Right forelimb (tissue), 1 donor: ENCODE measurements around the gene FGF3.

ENCODE experiments used
- DNase-seq: peaks from one replicate; pipeline ENCODE4 v3.0.0-alpha.2; 2018

FGF3 gene

GRCh38 chr11:69822676-69823494 is 3.7 kb upstream of the FGF3 start:
- no peak for DNase-seq

DNA sequence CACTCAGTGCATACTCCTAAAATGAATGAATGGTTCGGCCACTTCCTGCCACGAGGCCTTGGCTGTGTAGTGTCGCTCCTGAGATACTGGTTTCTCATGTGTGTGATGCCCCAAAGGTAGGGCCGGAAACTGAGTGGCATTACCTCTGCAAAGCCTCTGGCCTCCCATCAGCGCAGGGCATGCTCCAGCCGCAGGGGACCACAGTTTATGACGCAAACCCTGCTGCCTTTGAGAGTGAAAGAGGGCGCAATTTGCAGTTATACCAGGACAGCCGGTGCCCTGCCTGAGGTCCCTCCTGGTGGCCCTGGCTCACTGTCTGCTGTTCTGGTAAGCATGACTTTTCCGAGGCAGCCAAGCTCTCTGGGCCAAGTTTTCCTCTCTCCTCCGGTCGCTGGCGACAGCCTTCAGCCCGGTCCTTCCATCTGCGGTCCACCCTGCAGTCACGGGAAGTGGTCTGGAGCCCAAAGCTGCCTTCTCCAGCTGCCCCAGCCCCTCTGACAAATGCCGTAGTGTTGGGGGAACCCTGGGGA is 2.4 kb upstream of the FGF3 start:
- DNase-seq = no peak

DNA sequence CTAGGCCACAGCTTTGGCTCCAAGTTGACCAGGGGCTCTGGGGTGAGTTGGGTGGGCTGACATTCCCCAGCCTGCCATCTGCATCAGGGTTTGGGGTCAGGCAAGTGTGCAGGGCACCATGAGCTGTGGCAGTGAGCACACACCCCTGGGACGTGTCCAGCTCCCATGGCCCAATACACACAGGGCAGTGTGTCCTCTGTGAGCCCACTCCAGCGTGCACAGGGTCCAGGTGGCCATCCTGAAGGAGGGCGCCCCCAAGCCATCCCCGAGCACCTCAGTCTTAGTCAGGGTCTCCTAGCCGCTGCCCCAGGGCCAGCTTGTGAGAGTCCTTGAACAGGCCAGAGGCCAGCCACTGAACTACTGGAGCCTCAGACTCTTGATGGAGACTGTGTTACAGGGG is 1.2 kb upstream of the FGF3 start:
- no peak for DNase-seq

DNA sequence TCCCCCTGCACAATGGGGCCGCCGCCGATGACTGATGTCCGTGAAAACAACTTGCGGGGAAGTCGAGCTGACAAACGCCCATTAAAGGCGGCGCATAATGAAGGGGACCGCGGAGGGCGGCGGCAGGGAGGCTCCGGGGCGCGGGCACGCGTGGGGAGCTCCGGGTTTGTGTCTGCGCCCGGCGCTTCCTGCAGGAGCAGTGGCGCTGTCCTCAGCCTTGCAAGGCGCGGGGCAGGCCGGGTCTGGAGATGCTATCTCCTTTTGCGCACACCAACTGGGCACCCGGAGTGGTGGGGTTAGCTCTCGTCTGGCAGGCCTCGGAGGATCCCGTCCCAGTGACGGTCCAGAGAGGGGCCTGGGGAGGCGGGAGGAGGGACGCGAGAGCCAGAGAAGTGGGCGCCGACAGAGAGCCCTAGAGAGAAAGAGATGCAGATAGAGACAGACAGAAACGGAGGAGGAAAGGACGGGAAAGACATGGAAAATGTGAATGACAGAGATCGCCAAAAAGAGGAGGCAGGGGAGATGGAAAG is 390 bp upstream of the FGF3 start:
- DNase-seq = no peak

GRCh38 chr11:69818231-69818602 is 999 bp downstream of the FGF3 start:
- no peak for DNase-seq

DNA sequence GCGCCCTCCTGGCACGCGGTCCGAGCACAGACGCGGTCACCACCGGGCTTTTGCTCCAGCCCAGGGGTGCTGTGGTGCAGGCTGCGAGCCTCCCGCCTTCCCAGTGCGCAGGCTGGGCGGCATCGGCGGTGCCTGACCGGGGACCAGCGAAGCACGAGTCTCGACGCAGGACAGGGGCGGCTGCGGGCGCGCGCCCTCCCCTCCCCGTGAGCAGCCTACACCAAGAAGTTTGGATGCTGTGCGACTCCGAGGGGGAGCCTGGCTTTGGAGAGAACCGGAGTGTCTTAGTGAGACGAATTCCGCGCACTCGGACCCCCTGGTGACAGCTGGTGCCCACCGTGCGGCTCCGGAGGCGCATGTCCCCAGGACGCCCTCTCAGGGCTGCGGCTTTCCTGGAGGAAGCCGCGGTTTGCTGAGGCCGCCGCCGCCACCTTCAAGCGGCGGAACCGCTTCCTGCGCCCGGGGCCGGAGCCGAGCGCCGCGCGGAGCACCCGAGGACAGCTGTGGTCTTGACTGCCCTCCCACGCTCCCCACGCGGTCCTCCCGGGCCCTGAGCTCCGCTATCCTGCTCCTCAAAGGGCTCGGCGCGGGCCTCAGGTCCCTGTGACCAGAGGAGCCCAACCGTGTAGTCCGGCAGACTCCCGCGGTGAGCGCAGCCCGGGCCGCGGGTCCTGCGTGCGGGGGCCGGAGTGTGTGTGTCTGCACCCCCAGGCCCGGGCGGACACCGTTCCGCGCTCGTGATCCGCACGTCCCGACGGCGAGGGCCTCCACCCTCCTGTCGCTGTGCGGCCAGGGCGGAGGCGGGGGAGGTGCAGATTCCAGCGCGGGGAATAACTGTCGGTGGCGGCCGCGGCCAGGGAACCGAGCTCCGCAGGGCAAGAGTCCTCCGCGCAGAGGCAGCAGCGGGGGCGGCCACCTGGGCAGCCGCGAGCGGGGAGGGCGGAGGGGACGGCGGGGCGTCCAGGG is 1.7 kb downstream of the FGF3 start:
- no peak for DNase-seq

GRCh38 chr11:69816671-69817070 is 2.5 kb downstream of the FGF3 start:
- no peak for DNase-seq

- no peak for DNase-seq
Measured at GRCh38 chr11:69815973-69816372, 3.2 kb downstream of the FGF3 start.

DNA sequence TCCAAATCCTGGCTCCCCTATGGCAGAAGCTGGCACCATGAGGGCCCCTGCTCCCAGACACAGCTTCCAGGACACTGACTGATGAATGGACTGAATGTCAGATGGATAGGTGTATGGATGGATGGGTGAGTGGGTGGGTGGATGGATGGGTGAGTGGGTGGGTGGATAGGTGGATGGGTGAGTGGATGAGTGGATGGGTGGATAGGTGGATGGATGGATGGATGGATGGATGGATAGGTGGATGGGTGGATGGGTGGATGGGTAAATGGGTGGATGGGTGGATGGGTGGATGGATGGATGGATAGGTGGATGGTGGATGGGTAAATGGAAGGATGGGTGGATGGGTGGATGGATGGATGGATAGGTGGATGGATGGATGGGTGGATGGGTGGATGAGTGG is 4.3 kb downstream of the FGF3 start:
- no peak for DNase-seq

GRCh38 chr11:69814411-69814810 is 4.8 kb downstream of the FGF3 start:
- DNase-seq = no peak

GRCh38 chr11:69813839-69814238 is 5.4 kb downstream of the FGF3 start:
- no peak for DNase-seq

GRCh38 chr11:69812946-69813345 is 6.3 kb downstream of the FGF3 start:
- no peak for DNase-seq

- DNase-seq = no peak
Measured at GRCh38 chr11:69812256-69812655, 7.0 kb downstream of the FGF3 start.

DNA sequence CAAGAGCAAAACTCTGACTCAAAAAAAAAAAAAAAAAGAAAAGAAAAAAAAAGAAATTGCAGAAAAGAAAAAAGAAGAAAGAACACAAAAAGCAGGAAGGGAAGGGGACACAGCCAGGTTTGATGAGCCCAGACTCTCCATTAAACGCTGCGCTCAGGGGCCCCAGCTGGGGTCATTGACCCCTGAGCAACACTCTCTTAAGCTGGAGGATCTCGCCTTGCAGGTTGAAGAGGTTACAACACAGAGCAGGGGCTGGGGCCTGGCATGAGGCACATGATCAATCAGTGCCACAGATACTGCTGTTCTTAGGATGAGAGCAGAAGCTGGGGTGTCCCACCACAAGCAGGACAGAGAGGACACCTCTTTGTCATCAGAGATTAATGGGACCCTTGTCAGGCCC is 7.8 kb downstream of the FGF3 start:
- no peak for DNase-seq

DNA sequence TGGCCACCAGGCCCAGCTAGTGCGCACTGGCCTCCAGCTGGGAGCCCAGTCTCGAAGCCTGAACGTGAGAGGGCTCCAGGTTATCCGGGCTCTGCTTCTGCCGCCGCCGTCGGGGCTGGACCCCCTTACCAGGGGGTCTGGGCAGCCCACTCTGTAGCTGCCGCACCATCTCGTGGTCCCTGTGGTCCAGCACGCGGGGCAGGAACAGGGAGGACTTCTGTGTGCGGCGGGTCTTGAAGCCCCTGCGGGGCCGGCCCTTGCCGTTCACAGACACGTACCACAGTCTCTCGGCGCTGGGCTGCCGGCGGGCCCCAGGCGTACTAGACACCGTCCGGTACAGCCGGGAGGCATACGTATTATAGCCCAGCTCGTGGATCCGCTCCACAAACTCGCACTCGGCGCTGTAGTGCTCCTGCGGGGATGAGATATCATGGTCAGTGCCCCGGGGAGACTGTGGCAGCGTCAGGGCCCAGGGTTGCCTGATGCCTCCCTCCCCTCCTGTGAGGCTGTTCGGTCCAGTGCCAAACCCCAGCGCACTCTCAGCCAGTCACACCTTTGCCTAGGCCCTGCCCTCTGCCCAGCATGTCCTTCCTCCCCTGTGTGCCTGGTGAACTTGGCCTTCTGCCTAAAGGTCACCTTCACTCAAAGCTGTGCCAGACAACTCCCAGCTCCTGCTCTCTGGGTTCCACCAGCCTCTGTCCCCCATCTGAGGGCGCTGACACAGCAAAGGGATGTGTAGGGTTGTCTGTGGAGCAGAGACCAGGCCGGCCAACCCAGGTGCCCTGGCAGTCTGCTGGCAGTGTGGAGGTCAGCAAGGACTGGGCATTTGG is 8.7 kb downstream of the FGF3 start:
- no peak for DNase-seq

GRCh38 chr11:69808667-69809086 is 10.5 kb downstream of the FGF3 start:
- no peak for DNase-seq

DNA sequence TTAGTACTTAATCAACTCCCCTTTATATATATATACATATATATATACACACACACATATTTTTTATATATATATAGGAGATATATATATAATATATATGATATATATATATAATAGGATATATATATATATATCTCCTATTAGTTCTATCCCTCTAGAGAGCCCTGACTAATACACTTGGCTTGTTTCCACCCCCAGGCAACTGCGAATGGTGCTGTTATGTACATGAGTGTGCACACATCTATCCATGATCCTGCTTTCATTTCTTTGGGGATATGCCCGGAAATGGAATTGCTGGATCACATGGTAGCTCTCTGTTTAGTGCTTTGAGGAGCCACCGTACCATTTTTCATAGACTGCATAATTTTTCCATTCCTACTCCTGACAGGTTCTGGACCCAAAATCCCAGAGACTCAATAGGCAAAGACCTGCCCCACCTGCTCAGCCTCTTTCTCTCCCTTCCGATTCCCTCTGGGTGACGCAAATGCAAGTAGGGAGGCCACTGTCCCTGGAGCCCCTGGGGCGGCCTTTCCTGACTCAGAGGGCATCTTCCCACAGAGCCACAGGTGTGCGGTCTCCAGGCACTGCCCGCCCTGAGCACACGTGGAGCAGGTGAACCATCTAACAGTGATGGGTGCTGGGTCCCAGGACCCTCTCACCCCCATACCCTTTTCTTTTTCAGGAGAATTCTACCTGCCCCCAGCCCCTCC is 12.0 kb downstream of the FGF3 start:
- no peak for DNase-seq

DNA sequence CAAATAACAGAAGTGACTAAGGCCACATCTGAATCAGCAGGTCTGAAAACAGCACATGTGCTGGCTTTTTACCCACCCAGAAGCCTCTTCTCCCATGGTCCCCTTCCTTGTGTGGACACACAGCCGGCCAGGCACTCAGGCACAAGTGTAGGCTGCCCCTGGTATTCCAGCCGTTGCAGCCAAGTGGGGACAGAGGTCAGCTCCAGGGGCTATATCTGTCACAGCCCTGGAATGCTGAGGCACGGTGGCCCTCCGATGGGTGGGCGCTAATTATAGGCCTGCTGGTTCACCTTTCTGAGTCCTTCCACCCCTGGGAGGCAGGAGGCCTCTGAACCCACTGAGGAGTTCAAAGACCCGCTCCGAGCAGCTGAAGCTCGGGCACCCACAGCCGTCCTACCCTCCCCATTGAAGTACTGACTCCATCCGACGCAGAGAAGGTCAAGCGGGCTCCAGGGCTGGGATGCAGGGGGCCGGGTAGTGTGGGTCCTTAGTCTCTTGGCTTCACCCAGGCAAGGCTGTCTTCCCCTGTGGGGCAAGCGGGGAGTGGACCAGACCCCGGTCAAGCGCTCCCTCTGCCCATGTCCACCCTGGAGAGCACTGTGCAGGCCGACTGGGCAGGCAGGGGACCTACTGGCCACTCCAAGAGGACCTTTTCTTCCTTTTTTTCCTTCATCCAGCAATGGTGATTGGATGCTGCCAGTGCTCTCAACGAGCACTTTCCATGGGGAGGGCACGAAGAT is 14.3 kb downstream of the FGF3 start:
- DNase-seq = no peak

GRCh38 chr11:69803604-69804218 is 15.5 kb downstream of the FGF3 start:
- no peak for DNase-seq

- DNase-seq = no peak
Measured at GRCh38 chr11:69803022-69803421, 16.2 kb downstream of the FGF3 start.

- DNase-seq = no peak
Measured at GRCh38 chr11:69802590-69802989, 16.6 kb downstream of the FGF3 start.
